ES-I3 (cell line): ENCODE data around the gene SRSF2.
A peak's percentile ranks its signal among the peaks of the same experiment; 100 is the strongest.
"Not testable (repeated sequence)": the region's sequence is repeated elsewhere in the genome, so short reads cannot be mapped to it uniquely, and the experiment has no call there.

ENCODE experiments used
- H3K36me3 ChIP-seq: 2 replicates; pipeline ENCODE4 v1.6.1; 2013; ENCODE audit warnings: mild to moderate bottlenecking, low read length, control low read depth, moderate library complexity; ENCODE audit not compliant: insufficient read depth
- H3K4me1 ChIP-seq: 2 replicates; pipeline ENCODE4 v1.6.1; 2013; ENCODE audit warnings: mild to moderate bottlenecking, control low read depth, low read length; ENCODE audit not compliant: insufficient read depth
- H3K9ac ChIP-seq: 2 replicates; pipeline ENCODE4 v1.6.1; 2013; ENCODE audit warnings: low read depth, mild to moderate bottlenecking, low read length, moderate library complexity
- H3K9me3 ChIP-seq: 2 replicates; pipeline ENCODE4 v1.6.1; 2013; ENCODE audit warnings: mild to moderate bottlenecking, low read length, moderate library complexity; ENCODE audit not compliant: control insufficient read depth, insufficient read depth

The SRSF2 gene

GRCh38 chr17:76704805-76705204, 32.3 kb downstream of the SRSF2 start:
- peaks cover 37% of the 10 kb centered on the region for H3K4me1 ChIP-seq
- H3K9ac ChIP-seq: no peak overlapping the region
- H3K36me3 ChIP-seq: no peaks in the 10 kb centered on the region
- H3K9me3 ChIP-seq: no peaks in the 10 kb centered on the region

- Histone ChIP-seq H3K9me3 (no peaks in the 10 kb centered on the region), H3K9ac (no peak overlapping the region), H3K4me1 (peaks cover 22% of the 10 kb centered on the region), H3K36me3 (no peaks in the 10 kb centered on the region)
Measured at GRCh38 chr17:76702941-76703637, 34.0 kb downstream of the SRSF2 start.

- H3K4me1 ChIP-seq: peaks cover 26% of the 10 kb centered on the region; the same call in 1 of the 2 replicates
- no peaks in the 10 kb centered on the region for H3K36me3 ChIP-seq
- no peak overlapping the region for H3K9ac ChIP-seq
- H3K9me3 ChIP-seq: no peaks in the 10 kb centered on the region
Measured at GRCh38 chr17:76702076-76702475, 35.1 kb downstream of the SRSF2 start.

DNA sequence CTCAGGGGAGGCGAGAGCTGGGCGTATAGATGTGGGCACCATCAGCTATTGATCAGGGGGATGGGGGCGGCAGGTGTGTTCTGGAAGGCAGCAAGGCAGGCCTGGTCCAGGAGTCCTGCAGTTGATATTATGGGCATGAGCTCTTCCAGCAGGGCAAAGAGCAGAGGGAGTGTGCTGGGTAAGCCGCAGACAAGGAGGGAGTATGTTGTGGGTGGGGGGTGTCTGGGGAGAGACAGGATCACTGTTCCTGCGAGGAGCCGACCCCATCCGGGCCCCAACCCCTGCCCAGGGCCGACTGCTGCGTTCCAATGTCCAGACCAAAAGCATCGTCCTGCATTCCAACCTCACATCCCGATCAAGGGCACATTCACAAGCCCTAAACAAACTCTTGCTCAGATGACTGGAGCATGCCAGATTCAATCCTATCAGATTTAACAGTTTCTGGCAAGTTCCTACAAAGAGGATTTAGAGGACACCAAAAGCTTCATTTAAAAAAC, 35.6 kb downstream of the SRSF2 start:
- peaks cover 30% of the 10 kb centered on the region; the same call in 1 of the 2 replicates for H3K4me1 ChIP-seq
- H3K9ac ChIP-seq: no peak overlapping the region
- H3K36me3 ChIP-seq: no peaks in the 10 kb centered on the region
- no peaks in the 10 kb centered on the region for H3K9me3 ChIP-seq

- H3K4me1 ChIP-seq: peaks cover 30% of the 10 kb centered on the region; the same call in 1 of the 2 replicates
- H3K9me3 ChIP-seq: no peaks in the 10 kb centered on the region
- H3K36me3 ChIP-seq: no peaks in the 10 kb centered on the region
- H3K9ac ChIP-seq: peak overlapping the region; percentile 11; the same call in 1 of the 2 replicates
Measured at GRCh38 chr17:76700617-76701470, 36.3 kb downstream of the SRSF2 start.

DNA sequence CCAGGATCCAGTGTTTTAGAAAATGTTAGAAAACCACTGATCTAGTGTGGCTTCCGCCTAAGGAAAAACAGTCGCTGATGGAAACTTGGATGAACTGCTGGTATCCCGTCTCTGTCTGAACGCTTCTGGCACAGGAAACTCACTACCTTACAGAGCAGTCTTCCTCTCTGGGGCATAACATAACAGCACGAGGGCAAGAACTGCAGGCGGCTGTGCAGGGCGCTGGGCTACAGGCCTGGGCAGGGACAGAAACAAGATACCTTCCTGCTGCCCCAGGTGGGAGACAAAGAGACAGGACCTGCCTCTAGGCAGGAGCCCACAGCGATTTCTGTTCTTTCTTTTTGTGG, 36.9 kb downstream of the SRSF2 start:
- H3K4me1 ChIP-seq: peaks cover 30% of the 10 kb centered on the region; the same call in 1 of the 2 replicates
- H3K9ac ChIP-seq: no peak overlapping the region

GRCh38 chr17:76698466-76698977, 38.6 kb downstream of the SRSF2 start:
- not testable (repeated sequence) for H3K9me3 ChIP-seq, H3K36me3 ChIP-seq, H3K9ac ChIP-seq
- peaks cover 30% of the 10 kb centered on the region; the same call in 1 of the 2 replicates for H3K4me1 ChIP-seq

More for the DNA sequence above, 36.9 kb downstream of the SRSF2 start:
- Histone ChIP-seq H3K36me3 (no peaks in the 10 kb centered on the region), H3K9me3 (no peaks in the 10 kb centered on the region)

- Histone ChIP-seq H3K9ac (no peak overlapping the region), H3K4me1 (peaks cover 30% of the 10 kb centered on the region; the same call in 1 of the 2 replicates), H3K36me3 (no peaks in the 10 kb centered on the region), H3K9me3 (no peaks in the 10 kb centered on the region)
Measured at GRCh38 chr17:76697702-76698465, 39.2 kb downstream of the SRSF2 start.

GRCh38 chr17:76696763-76697701, 40.1 kb downstream of the SRSF2 start:
- no peaks in the 10 kb centered on the region for H3K36me3 ChIP-seq
- H3K9ac ChIP-seq: no peak overlapping the region
- H3K9me3 ChIP-seq: no peaks in the 10 kb centered on the region
- peaks cover 30% of the 10 kb centered on the region; the same call in 1 of the 2 replicates for H3K4me1 ChIP-seq

DNA sequence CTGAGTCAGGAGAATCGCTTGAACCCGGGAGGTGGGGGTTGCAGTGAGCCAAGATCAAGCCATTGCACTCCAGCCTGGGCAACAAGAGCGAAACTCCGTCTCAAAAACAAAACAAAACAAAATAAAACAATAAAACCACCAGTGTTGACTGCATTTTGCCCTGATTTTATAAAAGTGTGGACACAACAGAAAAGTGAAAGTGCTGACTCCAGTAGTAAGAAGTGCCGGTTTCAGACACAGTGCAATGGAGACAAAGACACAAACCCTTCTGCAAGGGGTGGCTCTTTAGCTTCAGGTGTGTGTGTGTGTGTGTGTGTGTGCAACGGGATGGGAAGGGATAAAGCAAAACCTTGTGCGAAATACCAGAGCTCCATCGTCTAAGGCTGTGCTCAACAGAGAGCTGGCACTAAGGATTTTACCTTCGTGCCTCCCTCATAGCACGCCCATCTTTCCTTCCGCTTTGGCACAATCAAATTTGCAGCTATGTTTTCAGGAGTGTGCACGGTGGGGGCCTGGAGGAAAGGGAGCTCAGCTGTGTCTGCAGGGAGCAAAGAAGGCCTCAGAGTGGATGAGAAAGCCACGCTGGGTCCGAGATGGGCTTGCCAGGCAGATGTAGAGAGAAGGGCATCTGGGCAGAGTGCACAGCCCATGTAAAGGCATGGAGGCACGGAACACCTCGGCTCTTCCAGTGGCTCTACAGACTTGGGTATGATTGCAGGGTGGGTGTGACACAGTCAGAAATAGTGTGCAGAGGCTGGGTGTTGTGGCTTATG, 41.9 kb downstream of the SRSF2 start:
- Histone ChIP-seq H3K4me1 (peaks cover 12% of the 10 kb centered on the region; the same call in 1 of the 2 replicates), H3K9ac (no peak overlapping the region), H3K36me3 (no peaks in the 10 kb centered on the region), H3K9me3 (no peaks in the 10 kb centered on the region)

GRCh38 chr17:76691379-76692191, 45.5 kb downstream of the SRSF2 start:
- Histone ChIP-seq H3K36me3 (no peaks in the 10 kb centered on the region), H3K9ac (no peak overlapping the region), H3K9me3 (no peaks in the 10 kb centered on the region), H3K4me1 (no peaks in the 10 kb centered on the region; the same call in 1 of the 2 replicates)
